HEK293 (cell line): ENCODE results near the gene CKS1B.
A peak's percentile ranks its signal among the peaks of the same experiment; 100 is the strongest.

Experiments
- BCL11B ChIP-seq: fragments of 450-650 bp; formaldehyde crosslinking; IDR thresholded peaks from 2 replicates; pipeline ENCODE4 v1.5.1; 2016; ENCODE audit warnings: low read depth, missing biosample characterization, missing genetic modification characterization
- HIC1 ChIP-seq: fragments of 450-650 bp; formaldehyde crosslinking; IDR thresholded peaks from 2 replicates; pipeline ENCODE4 v1.5.1; 2016; ENCODE audit warnings: missing biosample characterization, missing genetic modification characterization
- HOXC10 ChIP-seq: sonication (generic); formaldehyde crosslinking; IDR thresholded peaks from 2 replicates; pipeline ENCODE4 v1.8.1; 2023; ENCODE audit warnings: mild to moderate bottlenecking, missing genetic modification reagents
- KLF17 ChIP-seq: fragments of 450-650 bp; formaldehyde crosslinking; IDR thresholded peaks from 2 replicates; pipeline ENCODE4 v1.5.1; 2016; ENCODE audit warnings: missing biosample characterization, missing genetic modification characterization
- MYNN ChIP-seq: fragments of 450-650 bp; formaldehyde crosslinking; IDR thresholded peaks from 2 replicates; pipeline ENCODE4 v1.5.1; 2016; ENCODE audit warnings: missing biosample characterization, missing genetic modification characterization, borderline replicate concordance
- RBAK ChIP-seq: fragments of 450-650 bp; formaldehyde crosslinking; IDR thresholded peaks from 2 replicates; pipeline ENCODE4 v1.5.1; 2016; ENCODE audit warnings: missing biosample characterization, missing genetic modification characterization
- SCRT1 ChIP-seq: fragments of 450-650 bp; formaldehyde crosslinking; IDR thresholded peaks from 2 replicates; pipeline ENCODE4 v1.5.1; 2016; ENCODE audit warnings: missing biosample characterization, missing genetic modification characterization, borderline replicate concordance
- SP3 ChIP-seq: fragments of 450-650 bp; formaldehyde crosslinking; IDR thresholded peaks from 2 replicates; pipeline ENCODE4 v1.5.1; 2016; ENCODE audit warnings: missing biosample characterization, missing genetic modification characterization
- ZBTB20 ChIP-seq: fragments of 450-650 bp; formaldehyde crosslinking; IDR thresholded peaks from 2 replicates; pipeline ENCODE4 v1.5.1; 2016; ENCODE audit warnings: missing biosample characterization, missing genetic modification characterization
- ZBTB6 ChIP-seq: fragments of 450-650 bp; formaldehyde crosslinking; IDR thresholded peaks from 2 replicates; pipeline ENCODE4 v1.5.1; 2017; ENCODE audit warnings: missing biosample characterization, missing genetic modification characterization
- ZEB2 ChIP-seq: fragments of 450-650 bp; formaldehyde crosslinking; IDR thresholded peaks from 2 replicates; pipeline ENCODE4 v1.5.1; 2016; ENCODE audit warnings: missing biosample characterization, missing genetic modification characterization
- ZFHX2 ChIP-seq: fragments of 450-650 bp; formaldehyde crosslinking; conservative IDR thresholded peaks from 2 replicates; pipeline ENCODE4 v1.5.1; 2016; ENCODE audit warnings: missing biosample characterization, missing genetic modification characterization
- ZFP37 ChIP-seq: fragments of 450-650 bp; formaldehyde crosslinking; IDR thresholded peaks from 2 replicates; pipeline ENCODE4 v1.5.1; 2016; ENCODE audit warnings: missing biosample characterization, missing genetic modification characterization
- ZNF132 ChIP-seq: fragments of 450-650 bp; formaldehyde crosslinking; IDR thresholded peaks from 2 replicates; pipeline ENCODE4 v1.5.1; 2017; ENCODE audit warnings: missing biosample characterization, missing genetic modification characterization, borderline replicate concordance
- ZNF140 ChIP-seq: fragments of 450-650 bp; formaldehyde crosslinking; IDR thresholded peaks from 2 replicates; pipeline ENCODE4 v1.5.1; 2016; ENCODE audit warnings: missing biosample characterization, missing genetic modification characterization
- ZNF148 ChIP-seq: fragments of 450-650 bp; formaldehyde crosslinking; IDR thresholded peaks from 2 replicates; pipeline ENCODE4 v1.5.0; 2017; ENCODE audit warnings: missing biosample characterization, missing genetic modification characterization, borderline replicate concordance
- ZNF157 ChIP-seq: fragments of 450-650 bp; formaldehyde crosslinking; IDR thresholded peaks from 2 replicates; pipeline ENCODE4 v1.5.1; 2016; ENCODE audit warnings: missing biosample characterization, missing genetic modification characterization
- ZNF184 ChIP-seq: fragments of 450-650 bp; IDR thresholded peaks from 2 replicates; pipeline ENCODE4 v1.5.1; 2018; ENCODE audit warnings: missing biosample characterization, mild to moderate bottlenecking, missing genetic modification characterization
- ZNF26 ChIP-seq: fragments of 450-650 bp; formaldehyde crosslinking; IDR thresholded peaks from 2 replicates; pipeline ENCODE4 v1.5.1; 2016; ENCODE audit warnings: missing biosample characterization, missing genetic modification characterization
- ZNF266 ChIP-seq: fragments of 450-650 bp; formaldehyde crosslinking; IDR thresholded peaks from 2 replicates; pipeline ENCODE4 v1.5.1; 2016; ENCODE audit warnings: missing biosample characterization, missing genetic modification characterization, low read depth
- ZNF433 ChIP-seq: fragments of 450-650 bp; formaldehyde crosslinking; IDR thresholded peaks from 2 replicates; pipeline ENCODE4 v1.5.1; 2016; ENCODE audit warnings: missing biosample characterization, missing genetic modification characterization, low read depth
- ZNF48 ChIP-seq: fragments of 450-650 bp; formaldehyde crosslinking; IDR thresholded peaks from 2 replicates; pipeline ENCODE4 v1.5.1; 2016; ENCODE audit warnings: missing biosample characterization, missing genetic modification characterization
- ZNF510 ChIP-seq: fragments of 450-650 bp; formaldehyde crosslinking; IDR thresholded peaks from 2 replicates; pipeline ENCODE4 v1.5.1; 2018; ENCODE audit warnings: mild to moderate bottlenecking, missing genetic modification characterization, missing biosample characterization; ENCODE audit not compliant: insufficient replicate concordance
- ZNF529 ChIP-seq: fragments of 450-650 bp; formaldehyde crosslinking; IDR thresholded peaks from 2 replicates; pipeline ENCODE4 v1.5.1; 2017; ENCODE audit warnings: missing genetic modification characterization, missing biosample characterization; ENCODE audit not compliant: insufficient replicate concordance
- ZNF600 ChIP-seq: fragments of 450-650 bp; formaldehyde crosslinking; IDR thresholded peaks from 2 replicates; pipeline ENCODE4 v1.5.1; 2016; ENCODE audit warnings: missing biosample characterization, missing genetic modification characterization
- ZNF654 ChIP-seq: fragments of 450-650 bp; formaldehyde crosslinking; IDR thresholded peaks from 2 replicates; pipeline ENCODE4 v1.5.1; 2016; ENCODE audit warnings: low read depth, missing biosample characterization, missing genetic modification characterization
- ZNF664 ChIP-seq: fragments of 450-650 bp; formaldehyde crosslinking; IDR thresholded peaks from 2 replicates; pipeline ENCODE4 v1.5.1; 2016; ENCODE audit warnings: missing biosample characterization, missing genetic modification characterization
- ZNF692 ChIP-seq: fragments of 450-650 bp; formaldehyde crosslinking; IDR thresholded peaks from 2 replicates; pipeline ENCODE4 v1.5.1; 2016; ENCODE audit warnings: missing biosample characterization, missing genetic modification characterization
- ZNF830 ChIP-seq: fragments of 450-650 bp; IDR thresholded peaks from 2 replicates; pipeline ENCODE4 v1.5.0; 2018; ENCODE audit warnings: missing biosample characterization, missing genetic modification characterization, low read depth, mild to moderate bottlenecking, moderate library complexity
- ZSCAN16 ChIP-seq: fragments of 450-650 bp; formaldehyde crosslinking; IDR thresholded peaks from 2 replicates; pipeline ENCODE4 v1.5.1; 2016; ENCODE audit warnings: missing biosample characterization, missing genetic modification characterization

CKS1B gene

GRCh38 chr1:154961207-154962155 lies 13.0 kb upstream of the CKS1B start, which contains the start of gene PYGO2 (continued):
- no peak for TF ChIP-seq ZNF132 (tag by site-specific recombination)
- TF ChIP-seq ZBTB20 (tag by site-specific recombination), result peak; percentile 86; the same call in 1 of the 2 replicates
- peak; percentile 75 for TF ChIP-seq KLF17 (tag by site-specific recombination)
- TF ChIP-seq ZBTB6 (tag by site-specific recombination), result peak; percentile 83; the same call in 1 of the 2 replicates
- peak; percentile 57 for TF ChIP-seq ZNF600 (tag by site-specific recombination)
- peak; percentile 49; the same call in 1 of the 2 replicates for TF ChIP-seq ZNF664 (tag by site-specific recombination)
- TF ChIP-seq ZNF26 (tag by site-specific recombination), result no peak
- no peak for TF ChIP-seq RBAK (tag by site-specific recombination)
- no peak for TF ChIP-seq ZNF48
- no peak for TF ChIP-seq ZNF433
- TF ChIP-seq HIC1 (tag by site-specific recombination), result no peak
- TF ChIP-seq ZNF184, result no peak
- TF ChIP-seq ZNF692 (tag by site-specific recombination), result peak; percentile 82
- TF ChIP-seq ZEB2 (tag by site-specific recombination), result peak; percentile 94
- no peak for TF ChIP-seq MYNN (tag by site-specific recombination)
- no peak for TF ChIP-seq ZNF830 (tag by site-specific recombination)
- TF ChIP-seq ZFP37 (tag by site-specific recombination), result peak; percentile 75; the same call in 1 of the 2 replicates
- TF ChIP-seq SP3 (tag by site-specific recombination), result peak; percentile 98
- peak; percentile 94 for TF ChIP-seq ZFHX2 (tag by site-specific recombination)
- TF ChIP-seq ZNF148, result no peak
- no peak for TF ChIP-seq BCL11B (tag by site-specific recombination)
- no peak for TF ChIP-seq ZNF266 (tag by site-specific recombination)
- no peak for TF ChIP-seq ZNF654 (tag by site-specific recombination)
- TF ChIP-seq HOXC10, result no peak
- no peak for TF ChIP-seq ZNF510 (tag by site-specific recombination)
- no peak for TF ChIP-seq ZSCAN16 (tag by site-specific recombination)
- TF ChIP-seq ZNF157 (tag by site-specific recombination), result no peak
- TF ChIP-seq ZNF529, result no peak
- TF ChIP-seq ZNF140, result no peak
- TF ChIP-seq SCRT1 (tag by site-specific recombination), result no peak
